T-helper 2 cell treated with Interferon-gamma antibody and Interleukin-4, amounts not matched to agents 5 μg/mL and 100 μg/mL, for 36 hours (primary cell): ENCODE results near the gene PARD3.

Experiments used
- DNase-seq: peaks from one replicate; pipeline ENCODE4 v3.0.0; 2021; ENCODE audit warnings: low spot score
- H3K27ac Mint-ChIP-seq: one replicate; pipeline ENCODE4 v1.8.0; 2021; ENCODE audit warnings: mild to moderate bottlenecking, mixed read lengths
- H3K27me3 Mint-ChIP-seq: one replicate; pipeline ENCODE4 v1.8.0; 2021; ENCODE audit warnings: low read depth, mixed read lengths
- H3K36me3 Mint-ChIP-seq: one replicate; pipeline ENCODE4 v1.8.0; 2021; ENCODE audit warnings: low read depth, mixed read lengths
- H3K4me1 Mint-ChIP-seq: one replicate; pipeline ENCODE4 v1.8.0; 2021; ENCODE audit warnings: low read depth, mixed read lengths
- H3K4me3 Mint-ChIP-seq: one replicate; pipeline ENCODE4 v1.8.0; 2022; ENCODE audit warnings: mild to moderate bottlenecking, moderate library complexity, mixed read lengths
- H3K9me3 Mint-ChIP-seq: one replicate; pipeline ENCODE4 v1.8.0; 2021; ENCODE audit warnings: mixed read lengths

The PARD3 gene

DNA sequence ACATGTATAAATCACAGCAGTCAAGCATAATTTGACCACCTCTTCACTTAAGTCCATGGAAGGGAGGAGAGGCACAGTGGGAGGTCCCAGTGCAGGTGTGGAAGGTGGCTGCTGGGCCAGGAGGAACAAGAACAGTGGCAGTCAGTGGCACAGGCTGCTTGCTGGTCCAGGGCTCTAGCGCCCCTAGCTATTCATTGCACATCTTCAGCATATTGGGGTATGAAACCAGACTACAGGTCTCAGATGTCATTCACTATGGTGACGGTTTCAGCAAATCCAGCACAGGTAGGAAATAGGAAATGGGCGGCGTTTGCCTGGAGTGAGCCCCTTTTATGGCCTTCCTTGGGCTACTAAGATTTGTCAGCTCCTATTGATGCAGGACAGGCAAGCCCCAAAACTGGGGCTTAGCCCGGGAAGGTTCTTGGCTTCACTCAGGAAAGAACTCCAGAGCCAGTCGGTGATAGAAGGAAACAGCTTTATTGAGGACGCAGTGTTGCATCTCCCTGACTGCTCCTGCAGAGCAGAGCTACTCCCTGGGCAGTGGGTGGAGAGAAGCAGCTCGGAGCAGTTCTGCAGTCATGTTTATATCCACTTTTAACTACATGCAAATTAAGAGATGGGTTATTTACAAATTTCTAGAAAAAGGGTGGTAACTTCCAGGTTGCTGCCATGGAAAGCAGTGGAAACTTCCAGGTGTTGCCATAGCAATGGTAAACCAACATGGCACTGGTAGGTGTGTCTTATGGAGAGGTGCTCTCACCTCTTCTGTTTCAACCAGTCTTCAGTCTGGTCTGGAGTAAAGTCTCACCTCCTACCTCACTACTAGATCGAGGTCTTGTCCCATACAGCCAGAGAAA, 608.8 kb downstream of the PARD3 start:
- Mint-ChIP-seq H3K9me3 (no peaks in the 10 kb centered on the region), H3K4me1 (peaks cover 2% of the 10 kb centered on the region), H3K4me3 (no peak overlapping the region), H3K27ac (no peak overlapping the region), H3K36me3 (no peaks in the 10 kb centered on the region), H3K27me3 (peaks cover 2% of the 10 kb centered on the region)
- no peak for DNase-seq

DNA sequence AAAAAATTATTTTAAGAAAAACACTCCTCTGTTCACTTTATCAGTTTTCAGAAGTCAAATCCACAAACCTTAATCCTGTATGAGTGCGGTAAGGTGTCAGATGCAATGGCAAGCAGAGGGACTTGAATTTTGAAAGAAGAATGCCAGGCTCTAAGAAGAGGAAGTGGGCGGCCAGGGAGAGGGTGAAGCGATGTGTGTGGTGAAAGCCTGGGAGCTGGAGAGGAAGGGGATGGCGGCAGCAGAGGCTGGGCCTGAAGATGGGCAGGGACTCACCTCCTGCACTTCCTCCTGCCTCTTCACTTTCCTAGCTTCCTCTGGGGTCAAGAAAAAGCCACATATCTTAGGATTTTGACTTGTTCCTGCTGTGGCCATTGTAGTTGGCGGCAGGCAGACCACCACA, 609.6 kb downstream of the PARD3 start:
- Mint-ChIP-seq H3K4me3 (no peak overlapping the region), H3K27ac (no peak overlapping the region), H3K36me3 (no peaks in the 10 kb centered on the region), H3K27me3 (peaks cover 2% of the 10 kb centered on the region), H3K4me1 (peaks cover 2% of the 10 kb centered on the region), H3K9me3 (no peaks in the 10 kb centered on the region)
- no peak for DNase-seq

DNA sequence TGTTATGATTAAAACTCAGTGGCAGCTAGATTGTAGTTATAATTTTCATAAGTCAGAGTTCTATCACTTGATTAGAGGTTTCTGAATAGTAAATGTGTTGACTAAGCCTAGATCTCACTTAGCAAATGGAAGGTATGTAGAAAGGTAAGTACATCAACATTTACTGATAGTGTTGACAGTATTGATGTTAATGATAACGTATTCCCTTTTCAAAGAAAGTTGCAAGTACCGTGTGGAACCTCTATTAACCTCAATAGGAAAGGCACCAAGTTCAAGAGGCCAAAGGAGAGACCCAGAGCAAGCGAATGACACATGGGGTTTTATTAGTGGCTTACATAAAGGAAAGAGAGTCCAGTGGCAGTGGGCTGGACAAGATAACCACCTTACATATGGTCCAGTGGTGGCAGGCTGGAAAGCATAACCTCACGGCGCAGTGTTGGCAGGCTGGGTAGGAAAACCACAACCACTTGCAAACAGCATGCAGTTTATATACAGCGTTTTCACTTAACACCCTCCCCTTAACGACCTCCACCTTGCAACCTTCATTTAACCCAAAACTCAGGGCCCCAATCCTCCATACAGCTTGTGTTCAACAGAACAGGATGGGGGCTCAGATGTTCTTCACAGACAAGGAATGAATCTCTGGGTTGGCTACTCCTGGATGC, 611.0 kb downstream of the PARD3 start:
- no peak for DNase-seq
- no peak overlapping the region for H3K4me3 Mint-ChIP-seq
- H3K27ac Mint-ChIP-seq, result no peak overlapping the region
- H3K4me1 Mint-ChIP-seq, result peaks cover 2% of the 10 kb centered on the region
- H3K36me3 Mint-ChIP-seq, result no peaks in the 10 kb centered on the region
- H3K9me3 Mint-ChIP-seq, result no peaks in the 10 kb centered on the region
- H3K27me3 Mint-ChIP-seq, result peaks cover 2% of the 10 kb centered on the region

DNA sequence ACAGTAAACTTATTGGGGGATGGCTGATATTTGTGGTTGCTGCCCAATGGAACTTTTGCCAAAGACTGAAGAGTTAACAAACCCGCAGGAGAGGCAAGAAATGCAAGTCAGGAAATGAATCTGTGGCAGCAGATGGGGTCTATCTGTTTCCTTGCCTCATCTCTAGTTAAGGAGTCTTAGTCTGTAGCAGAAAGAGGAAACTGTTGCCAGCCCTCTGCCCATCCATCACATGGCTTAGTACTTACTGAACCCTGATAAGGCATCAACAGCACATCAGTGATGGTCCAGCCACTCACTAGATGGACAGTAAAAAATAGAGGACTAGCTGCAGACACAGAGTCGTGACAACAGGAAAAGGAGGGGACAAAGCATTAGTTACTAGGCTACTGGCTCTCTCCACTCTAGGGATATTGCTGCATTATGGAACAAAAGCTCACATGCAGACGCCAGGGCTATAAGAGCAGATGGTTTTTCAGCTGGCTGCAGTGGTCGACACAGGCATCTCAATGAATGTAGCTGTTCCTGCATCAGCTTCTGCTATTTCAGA, 614.7 kb downstream of the PARD3 start:
- Mint-ChIP-seq H3K27me3 (peaks cover 2% of the 10 kb centered on the region), H3K36me3 (no peaks in the 10 kb centered on the region), H3K27ac (no peak overlapping the region), H3K4me3 (no peak overlapping the region), H3K4me1 (peaks cover 2% of the 10 kb centered on the region), H3K9me3 (no peaks in the 10 kb centered on the region)
- no peak for DNase-seq

DNA sequence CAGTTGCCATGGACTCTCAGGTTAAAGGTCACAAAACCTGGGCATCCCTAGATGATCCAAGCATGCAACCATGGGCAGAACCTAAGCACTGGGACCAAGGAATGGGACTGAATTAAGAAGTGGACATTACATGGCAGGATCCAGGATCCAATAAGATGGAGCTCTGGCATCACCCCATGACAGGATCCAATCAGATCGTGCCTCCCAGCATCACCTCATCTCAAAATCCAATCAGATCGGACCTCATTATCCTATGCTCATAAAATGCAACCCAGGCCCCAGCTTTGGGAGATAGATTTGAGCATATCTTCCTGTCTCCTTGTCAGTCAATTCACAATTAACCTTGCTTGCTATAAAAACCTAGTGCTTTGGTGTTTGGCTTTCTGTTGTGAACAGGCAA, 616.1 kb downstream of the PARD3 start:
- DNase-seq, result no peak
- H3K27ac Mint-ChIP-seq, result no peak overlapping the region
- no peaks in the 10 kb centered on the region for H3K4me1 Mint-ChIP-seq
- no peaks in the 10 kb centered on the region for H3K9me3 Mint-ChIP-seq
- H3K36me3 Mint-ChIP-seq, result no peaks in the 10 kb centered on the region
- H3K4me3 Mint-ChIP-seq, result no peak overlapping the region
- peaks cover 2% of the 10 kb centered on the region for H3K27me3 Mint-ChIP-seq

DNA sequence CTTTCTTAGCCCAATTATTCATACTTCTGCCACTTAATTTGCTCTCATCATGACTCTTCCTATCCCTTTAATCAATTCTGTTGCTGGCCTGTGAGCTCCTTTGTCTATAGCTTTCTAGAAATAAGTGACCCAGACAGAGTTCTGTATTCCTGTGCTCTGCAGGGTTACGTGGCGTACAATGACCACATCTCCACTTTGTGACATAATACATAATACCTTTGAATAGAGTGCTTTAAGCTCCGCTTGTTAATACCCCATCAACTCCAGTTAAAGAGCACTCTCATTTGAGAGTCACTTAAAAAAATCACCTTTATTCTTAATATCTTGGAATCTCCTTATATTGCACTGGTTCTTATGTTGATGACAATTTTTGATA, 619.0 kb downstream of the PARD3 start:
- DNase-seq, result no peak
- no peaks in the 10 kb centered on the region for H3K27me3 Mint-ChIP-seq
- H3K9me3 Mint-ChIP-seq, result no peaks in the 10 kb centered on the region
- no peak overlapping the region for H3K27ac Mint-ChIP-seq
- no peaks in the 10 kb centered on the region for H3K36me3 Mint-ChIP-seq
- no peak overlapping the region for H3K4me3 Mint-ChIP-seq
- H3K4me1 Mint-ChIP-seq, result no peaks in the 10 kb centered on the region

DNA sequence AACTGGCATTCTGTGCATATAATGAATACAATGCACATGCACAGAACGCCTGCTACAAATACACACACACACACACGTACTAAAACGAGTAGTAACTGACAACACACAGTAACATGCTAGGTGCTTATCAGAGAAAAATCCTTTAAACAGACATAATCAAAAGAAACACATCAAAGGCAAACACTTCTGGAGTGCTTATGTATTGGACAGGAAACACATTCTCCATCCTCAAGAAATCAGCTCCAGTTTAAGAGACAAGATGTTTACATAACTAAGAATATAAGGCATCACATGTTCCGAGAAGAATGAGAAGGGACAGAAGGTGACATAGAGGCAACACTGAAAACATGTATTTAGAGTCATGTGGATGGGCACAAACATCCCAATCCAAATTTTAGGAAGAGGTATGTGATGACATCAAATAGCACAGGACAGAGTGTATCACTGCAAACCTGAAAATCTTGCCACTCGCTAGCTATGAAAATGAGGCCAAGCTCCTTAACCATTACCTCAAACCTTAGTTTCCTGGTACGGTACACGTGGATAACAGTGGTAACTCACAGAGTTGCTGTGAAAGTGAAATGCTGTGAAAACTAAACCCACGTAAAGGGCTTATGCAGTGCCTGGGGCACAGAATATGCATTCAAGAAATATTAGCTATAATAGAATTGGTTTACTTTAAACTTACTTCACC, 619.6 kb downstream of the PARD3 start:
- Mint-ChIP-seq H3K27ac (no peak overlapping the region), H3K4me1 (no peaks in the 10 kb centered on the region), H3K36me3 (no peaks in the 10 kb centered on the region), H3K27me3 (no peaks in the 10 kb centered on the region), H3K9me3 (no peaks in the 10 kb centered on the region), H3K4me3 (no peak overlapping the region)
- no peak for DNase-seq

DNA sequence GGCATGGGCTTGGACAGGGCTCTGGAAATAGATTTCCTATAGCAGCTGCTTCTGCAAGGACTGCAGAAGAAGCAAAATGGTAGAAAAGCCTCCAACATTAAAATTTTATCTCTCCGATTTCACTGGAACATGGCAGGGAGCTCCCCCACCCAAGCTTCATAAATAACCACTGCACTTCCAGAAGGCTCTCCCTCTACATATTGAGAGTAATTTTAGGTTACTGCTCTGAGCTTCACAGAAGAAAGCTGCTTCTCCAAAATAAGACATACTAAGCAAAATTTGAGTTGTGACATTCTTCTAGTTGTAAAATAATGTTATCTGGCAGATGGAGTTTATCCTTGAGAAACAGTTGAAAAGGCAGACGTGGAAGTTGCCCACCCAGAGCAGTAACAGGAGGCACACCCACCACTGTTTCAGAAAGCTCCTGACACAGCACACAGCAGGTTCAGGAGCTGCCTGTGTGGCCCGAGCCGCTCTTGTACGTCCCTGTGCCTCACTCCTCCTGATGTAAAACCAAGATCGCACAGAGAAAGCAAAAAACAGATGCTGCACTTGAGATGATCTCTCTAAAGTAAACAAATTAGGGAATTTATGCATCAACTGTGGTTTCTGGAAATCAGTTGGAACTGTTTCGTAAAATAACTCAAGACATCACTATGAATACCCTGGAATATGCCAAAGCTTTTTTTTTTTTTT, 621.0 kb downstream of the PARD3 start:
- H3K4me3 Mint-ChIP-seq, result no peak overlapping the region
- no peak for DNase-seq
- no peaks in the 10 kb centered on the region for H3K4me1 Mint-ChIP-seq
- no peaks in the 10 kb centered on the region for H3K27me3 Mint-ChIP-seq
- no peaks in the 10 kb centered on the region for H3K36me3 Mint-ChIP-seq
- H3K9me3 Mint-ChIP-seq, result no peaks in the 10 kb centered on the region
- H3K27ac Mint-ChIP-seq, result no peak overlapping the region

DNA sequence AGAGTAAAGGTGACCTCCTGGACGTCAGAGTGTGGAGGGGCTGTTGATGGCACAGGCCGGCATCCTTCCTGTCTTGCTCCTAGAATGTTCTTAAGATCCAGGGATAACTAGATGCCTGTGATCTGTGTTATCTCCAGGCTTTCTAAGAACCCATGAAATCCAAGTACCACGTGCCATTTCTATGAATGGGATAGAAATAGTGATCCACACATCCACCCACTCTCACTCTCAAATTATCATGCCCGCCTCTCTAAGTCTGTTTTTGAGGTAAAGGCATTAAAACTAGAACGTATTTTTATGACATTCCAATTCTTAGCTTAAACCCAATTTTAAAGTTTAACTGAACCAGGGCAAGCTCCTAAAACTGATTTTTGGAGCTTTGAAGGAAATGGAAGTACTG, 622.5 kb downstream of the PARD3 start:
- H3K36me3 Mint-ChIP-seq, result no peaks in the 10 kb centered on the region
- no peaks in the 10 kb centered on the region for H3K4me1 Mint-ChIP-seq
- H3K4me3 Mint-ChIP-seq, result no peak overlapping the region

DNA sequence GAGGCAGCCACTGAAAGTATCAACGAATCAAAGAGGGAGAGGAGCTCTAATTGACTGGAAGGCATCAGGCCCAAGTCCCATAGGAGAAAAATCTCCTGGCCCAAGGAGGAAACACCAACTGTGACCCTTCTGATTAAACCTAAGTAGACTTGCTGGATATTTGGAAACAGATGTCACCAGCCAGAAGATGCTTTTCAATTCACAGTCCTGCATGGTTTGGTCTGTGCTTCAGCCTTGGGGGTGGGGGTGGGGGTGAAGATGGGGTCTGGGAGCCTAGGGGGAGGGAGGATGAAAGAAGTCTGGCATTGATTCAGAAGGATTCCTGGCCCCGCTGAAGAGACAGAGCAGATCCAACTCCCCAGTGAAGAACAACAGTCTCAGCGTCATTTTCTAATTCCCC, 623.7 kb downstream of the PARD3 start:
- Mint-ChIP-seq H3K27ac (no peak overlapping the region), H3K4me3 (no peak overlapping the region), H3K9me3 (no peaks in the 10 kb centered on the region), H3K27me3 (no peaks in the 10 kb centered on the region), H3K4me1 (no peaks in the 10 kb centered on the region), H3K36me3 (no peaks in the 10 kb centered on the region)
- no peak for DNase-seq

More for the DNA sequence above, 622.5 kb downstream of the PARD3 start:
- DNase-seq, result no peak
- no peak overlapping the region for H3K27ac Mint-ChIP-seq
- H3K9me3 Mint-ChIP-seq, result no peaks in the 10 kb centered on the region
- no peaks in the 10 kb centered on the region for H3K27me3 Mint-ChIP-seq

DNA sequence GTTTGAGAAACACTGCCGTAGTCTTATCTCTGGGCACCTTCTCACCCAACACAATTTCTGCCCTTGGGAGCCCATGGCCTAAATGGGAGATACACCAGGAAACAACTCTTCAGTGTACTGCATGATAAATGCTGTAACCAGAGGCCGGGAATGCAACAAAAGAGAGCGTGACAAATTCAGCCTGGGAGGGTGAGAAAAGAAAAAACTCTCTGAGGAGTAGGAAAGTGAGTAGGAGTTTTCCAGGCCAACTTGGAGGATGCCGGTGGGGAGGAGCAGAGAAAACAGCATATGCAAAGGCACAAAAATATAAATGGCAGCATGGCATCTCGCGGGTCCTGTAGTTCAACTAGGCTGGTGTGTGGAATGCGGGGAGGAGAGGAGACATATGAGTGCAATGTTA, 624.5 kb downstream of the PARD3 start:
- no peak overlapping the region for H3K4me3 Mint-ChIP-seq
- H3K9me3 Mint-ChIP-seq, result no peaks in the 10 kb centered on the region
- no peak overlapping the region for H3K27ac Mint-ChIP-seq
- H3K4me1 Mint-ChIP-seq, result no peaks in the 10 kb centered on the region
- no peaks in the 10 kb centered on the region for H3K27me3 Mint-ChIP-seq
- no peak for DNase-seq
- no peaks in the 10 kb centered on the region for H3K36me3 Mint-ChIP-seq

DNA sequence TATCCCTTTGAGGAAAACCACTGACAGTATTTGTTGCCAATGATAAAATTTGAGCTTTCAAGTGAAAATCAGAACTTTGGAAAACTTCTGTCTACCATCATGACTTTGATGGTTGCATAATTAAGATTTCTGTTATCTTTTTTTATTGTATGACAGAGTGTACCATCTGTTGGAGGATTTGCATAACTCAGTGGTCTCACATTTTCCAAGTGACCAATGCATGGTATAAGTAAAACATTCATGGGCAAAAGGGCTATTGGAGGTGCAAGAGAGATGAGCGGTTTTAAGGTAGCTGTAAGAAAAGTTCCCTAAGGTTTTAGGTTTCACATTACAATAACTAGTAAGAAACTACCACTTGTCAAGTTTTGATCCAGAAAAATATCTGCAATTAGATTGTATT, 625.3 kb downstream of the PARD3 start:
- DNase-seq, result no peak
- Mint-ChIP-seq H3K36me3 (no peaks in the 10 kb centered on the region), H3K9me3 (no peaks in the 10 kb centered on the region), H3K27ac (no peak overlapping the region), H3K27me3 (no peaks in the 10 kb centered on the region), H3K4me1 (no peaks in the 10 kb centered on the region), H3K4me3 (no peak overlapping the region)

DNA sequence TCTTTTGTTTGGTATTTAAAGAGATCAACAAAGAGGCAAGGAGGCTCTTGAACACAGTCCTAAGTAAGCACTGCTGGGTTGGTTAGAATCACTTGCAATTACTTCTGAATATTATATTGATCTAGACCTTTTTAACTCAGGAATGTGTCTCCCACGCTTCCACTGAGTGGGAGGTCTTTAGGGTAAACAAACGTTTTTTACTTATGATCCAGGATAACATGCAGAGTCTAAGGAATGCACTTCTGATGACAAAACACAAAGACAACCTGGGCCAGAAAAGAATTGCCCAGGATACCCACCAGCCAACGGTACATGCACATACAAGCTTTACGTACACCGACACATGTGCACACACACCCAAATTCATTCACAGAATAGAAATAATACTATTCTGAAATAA, 626.9 kb downstream of the PARD3 start:
- Mint-ChIP-seq H3K36me3 (no peaks in the 10 kb centered on the region), H3K27me3 (no peaks in the 10 kb centered on the region), H3K4me3 (no peak overlapping the region), H3K9me3 (no peaks in the 10 kb centered on the region), H3K4me1 (no peaks in the 10 kb centered on the region), H3K27ac (no peak overlapping the region)
- DNase-seq, result no peak

DNA sequence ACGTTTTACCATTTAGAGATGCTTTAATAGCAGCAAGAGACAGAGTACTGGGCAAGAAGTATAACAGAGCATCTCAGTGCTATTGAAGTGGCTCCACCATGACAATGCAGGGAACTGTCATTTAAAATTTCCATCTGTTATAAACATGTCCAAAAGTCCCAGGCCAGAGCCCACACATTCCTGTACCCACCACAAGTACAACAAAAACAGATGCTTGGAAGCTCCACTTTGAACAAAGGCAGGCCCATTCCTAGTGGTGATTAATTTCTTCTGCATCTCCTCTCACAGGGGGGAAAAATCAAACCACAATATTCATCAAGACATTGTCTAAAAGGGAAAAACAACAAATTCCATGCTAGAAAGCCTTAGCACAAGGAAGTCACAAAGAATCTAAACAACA, 627.9 kb downstream of the PARD3 start:
- H3K36me3 Mint-ChIP-seq, result no peaks in the 10 kb centered on the region
- no peaks in the 10 kb centered on the region for H3K4me1 Mint-ChIP-seq
- no peak overlapping the region for H3K27ac Mint-ChIP-seq
- H3K27me3 Mint-ChIP-seq, result no peaks in the 10 kb centered on the region
- H3K9me3 Mint-ChIP-seq, result no peaks in the 10 kb centered on the region
- DNase-seq, result no peak
- no peak overlapping the region for H3K4me3 Mint-ChIP-seq
